Osteoblast (primary cell): Measurements from ENCODE around the gene PLCD4. TPM values are rescaled to one million over a fixed set of nuclear protein-coding genes. Genes with fewer than 3 reads are reported as not detected.

Source experiments
- DNase-seq: peaks from one replicate; pipeline ENCODE4 v3.0.0; 2011; ENCODE audit warnings: low spot score, mixed read lengths; ENCODE audit not compliant: insufficient read length; ENCODE audit errors: missing footprints
- H2AFZ ChIP-seq: 2 replicates; pipeline ENCODE4 v1.6.0; 2011; ENCODE audit warnings: mild to moderate bottlenecking, low read length
- H3K27ac ChIP-seq: 2 replicates; pipeline ENCODE4 v1.5.1; 2011; ENCODE audit warnings: mild to moderate bottlenecking, low read depth, low read length, moderate library complexity
- H3K27me3 ChIP-seq: 2 replicates; pipeline ENCODE4 v1.6.0; 2012; ENCODE audit warnings: mild to moderate bottlenecking, control low read depth, inconsistent platforms, low read length, moderate library complexity; ENCODE audit not compliant: insufficient read depth
- H3K36me3 ChIP-seq: 2 replicates; pipeline ENCODE4 v1.5.1; 2011; ENCODE audit warnings: mild to moderate bottlenecking, low read length, control low read depth, moderate library complexity; ENCODE audit not compliant: insufficient read depth
- H3K4me1 ChIP-seq: 2 replicates; pipeline ENCODE4 v1.5.1; 2011; ENCODE audit warnings: mild to moderate bottlenecking, low read length, control low read depth, moderate library complexity; ENCODE audit not compliant: insufficient read depth
- H3K4me2 ChIP-seq: 2 replicates; pipeline ENCODE4 v1.6.0; 2011; ENCODE audit warnings: mild to moderate bottlenecking, low read length; ENCODE audit not compliant: insufficient read depth
- H3K4me3 ChIP-seq: fragments of 200-600 bp; sonication (generic); 3 replicates; pipeline ENCODE4 v1.5.1; 2012; ENCODE audit warnings: mild to moderate bottlenecking, low read length, inconsistent platforms; ENCODE audit not compliant: insufficient read depth
- H3K79me2 ChIP-seq: 2 replicates; pipeline ENCODE4 v1.6.0; 2012; ENCODE audit warnings: mild to moderate bottlenecking, low read length, control low read depth, inconsistent platforms; ENCODE audit not compliant: insufficient read depth
- H3K9me3 ChIP-seq: 2 replicates; pipeline ENCODE4 v1.5.1; 2011; ENCODE audit warnings: low read depth, low read length, control low read depth
- H4K20me1 ChIP-seq: 2 replicates; pipeline ENCODE4 v1.6.0; 2012; ENCODE audit warnings: mild to moderate bottlenecking, low read length, control low read depth; ENCODE audit not compliant: insufficient read depth
- CTCF ChIP-seq: IDR thresholded peaks from 2 replicates; pipeline ENCODE4 v1.5.1; 2011; ENCODE audit warnings: mild to moderate bottlenecking, low read depth, low read length, moderate library complexity; ENCODE audit errors: extremely low read depth
- total RNA-seq: library from RNA; depleted of rRNA; stranded (reverse); fragments of >200 nt; gene quantifications from 2 replicates; pipeline ENCODE4 v1.2.3, GENCODE V29; 2012

The PLCD4 gene
- total RNA-seq, 1 donor = 2.5 TPM

DNA sequence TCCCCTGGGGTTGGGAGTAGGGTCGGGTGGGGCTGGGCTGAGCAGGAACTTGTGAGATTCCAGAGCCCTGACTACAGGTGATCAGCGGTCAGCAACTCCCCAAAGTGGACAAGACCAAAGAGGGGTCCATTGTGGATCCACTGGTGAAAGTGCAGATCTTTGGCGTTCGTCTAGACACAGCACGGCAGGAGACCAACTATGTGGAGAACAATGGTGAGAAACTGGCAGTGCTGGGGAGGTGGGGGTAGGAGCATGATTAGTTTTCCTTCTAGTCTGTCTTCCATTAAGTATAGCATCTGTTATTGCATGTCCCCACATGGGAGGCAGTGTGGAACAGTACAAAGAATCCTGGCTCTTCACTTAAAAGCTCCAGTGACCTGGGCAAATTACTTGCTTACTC lies 28.0 kb downstream of the PLCD4 start:
- H3K4me2 ChIP-seq = no peak overlapping the region
- H3K27me3 ChIP-seq = no peaks in the 10 kb centered on the region
- H2AFZ ChIP-seq = no peak overlapping the region
- peaks cover 5% of the 10 kb centered on the region for H3K4me1 ChIP-seq
- H3K36me3 ChIP-seq = peaks cover 45% of the 10 kb centered on the region
- no peaks in the 10 kb centered on the region for H4K20me1 ChIP-seq
- no peak overlapping the region for H3K27ac ChIP-seq
- H3K9me3 ChIP-seq = no peaks in the 10 kb centered on the region
- H3K79me2 ChIP-seq = no peaks in the 10 kb centered on the region
- peak; percentile 77 for DNase-seq
- no peak overlapping the region for H3K4me3 ChIP-seq
- no peak for TF ChIP-seq CTCF

- H3K9me3 ChIP-seq = no peaks in the 10 kb centered on the region
- peaks cover 65% of the 10 kb centered on the region for H3K36me3 ChIP-seq
- no peaks in the 10 kb centered on the region for H3K27me3 ChIP-seq
- H3K79me2 ChIP-seq = no peaks in the 10 kb centered on the region
- no peak for DNase-seq
- no peak for TF ChIP-seq CTCF
- H2AFZ ChIP-seq = no peak overlapping the region
- no peaks in the 10 kb centered on the region for H4K20me1 ChIP-seq
- no peak overlapping the region for H3K4me2 ChIP-seq
- H3K27ac ChIP-seq = no peak overlapping the region
- H3K4me1 ChIP-seq = no peaks in the 10 kb centered on the region
- no peak overlapping the region for H3K4me3 ChIP-seq
Observed at GRCh38 chr2:218638372-218638771, 30.7 kb downstream of the PLCD4 start.

- Histone ChIP-seq H3K4me1 (peaks cover 10% of the 10 kb centered on the region), H3K27ac (no peak overlapping the region), H3K9me3 (no peaks in the 10 kb centered on the region), H2AFZ (no peak overlapping the region), H3K27me3 (no peaks in the 10 kb centered on the region), H3K79me2 (no peaks in the 10 kb centered on the region), H3K4me2 (no peak overlapping the region), H3K36me3 (peaks cover 80% of the 10 kb centered on the region), H4K20me1 (no peaks in the 10 kb centered on the region), H3K4me3 (no peak overlapping the region)
- DNase-seq = no peak
- no peak for TF ChIP-seq CTCF
Observed at GRCh38 chr2:218642121-218642656, 34.5 kb downstream of the PLCD4 start.

DNA sequence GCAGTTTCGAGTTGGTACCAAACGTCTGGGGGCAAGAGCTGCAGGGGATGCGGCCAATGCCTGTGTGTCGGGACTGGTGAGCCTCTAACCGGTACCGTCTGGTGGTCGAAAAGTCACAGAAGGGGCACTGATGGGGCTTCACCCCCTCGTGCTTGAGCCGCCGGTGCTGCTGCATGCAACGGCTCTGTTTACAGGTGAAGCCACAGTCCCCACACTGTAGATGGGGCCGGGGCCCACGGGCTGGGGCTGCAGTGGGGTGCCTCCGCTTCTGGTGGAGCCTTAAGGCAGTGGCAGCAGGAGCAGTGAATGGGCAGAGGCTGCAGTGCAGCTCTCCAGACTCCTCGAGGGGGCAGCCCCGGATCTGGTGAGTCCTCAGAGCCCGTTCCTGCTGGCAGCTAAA lies 35.1 kb downstream of the PLCD4 start:
- Histone ChIP-seq H3K27ac (no peak overlapping the region), H3K4me3 (no peak overlapping the region), H3K36me3 (peaks cover 80% of the 10 kb centered on the region), H3K9me3 (no peaks in the 10 kb centered on the region), H2AFZ (no peak overlapping the region), H3K79me2 (no peaks in the 10 kb centered on the region), H3K4me1 (peaks cover 10% of the 10 kb centered on the region), H3K27me3 (no peaks in the 10 kb centered on the region), H4K20me1 (no peaks in the 10 kb centered on the region), H3K4me2 (no peak overlapping the region)
- TF ChIP-seq CTCF = no peak
- no peak for DNase-seq
